Activated naive CD4-positive, alpha-beta T cell treated with Interleukin-2 at 50 U/mL for 16 hours (primary cell): ENCODE measurements around the gene COQ7.
A peak's percentile ranks its signal among the peaks of the same experiment; 100 is the strongest.

Experiments
- DNase-seq: peaks from one replicate; pipeline ENCODE4 v3.0.0-alpha.2; 2020

COQ7 gene

DNA sequence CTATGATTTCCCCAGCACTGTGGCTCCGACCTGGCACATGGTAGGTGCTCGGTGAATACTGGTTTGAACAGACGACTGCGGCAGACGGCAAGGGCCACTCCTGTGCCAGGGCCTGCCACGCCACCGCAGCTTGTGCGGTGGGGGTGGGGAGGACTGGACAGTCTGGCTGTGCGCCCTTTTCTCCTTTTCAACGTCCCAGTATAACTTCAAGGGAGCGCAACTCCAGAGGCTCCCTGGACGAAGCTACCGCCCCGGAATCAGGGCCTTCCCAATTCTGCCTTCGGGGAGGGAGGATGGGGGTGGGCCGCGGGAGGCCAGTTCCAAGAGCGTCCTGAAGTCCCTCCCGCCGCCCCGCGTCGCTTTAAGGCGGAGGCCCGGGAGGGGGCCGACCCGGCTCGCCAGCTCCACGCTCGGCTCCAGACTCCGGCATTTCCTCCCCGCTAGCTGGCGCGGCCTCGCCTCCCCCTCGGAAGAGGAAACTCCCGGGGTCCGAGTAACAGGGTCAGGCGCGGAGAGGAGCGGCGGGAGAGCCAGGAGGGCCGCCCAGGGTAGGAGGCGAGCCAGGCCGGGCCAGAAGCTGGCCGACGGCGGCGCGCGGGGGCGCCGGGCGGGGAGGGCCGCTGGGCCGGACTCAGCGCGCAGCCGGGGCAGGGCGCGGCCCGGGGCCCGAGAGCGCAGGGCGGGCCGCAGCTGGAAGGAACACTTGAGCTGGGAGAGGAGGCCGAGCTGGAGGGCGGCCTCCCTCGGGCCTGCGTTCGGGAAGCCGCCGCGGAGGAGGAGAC is 46.4 kb downstream of the COQ7 start, which contains the start of gene ITPRIPL2:
Gene ITPRIPL2 (plus strand): TSS at position 388 of the 782 bp plus-strand sequence. CDS start 498 bp downstream, outside the sequence.
- DNase-seq, result peak; percentile 21

DNA sequence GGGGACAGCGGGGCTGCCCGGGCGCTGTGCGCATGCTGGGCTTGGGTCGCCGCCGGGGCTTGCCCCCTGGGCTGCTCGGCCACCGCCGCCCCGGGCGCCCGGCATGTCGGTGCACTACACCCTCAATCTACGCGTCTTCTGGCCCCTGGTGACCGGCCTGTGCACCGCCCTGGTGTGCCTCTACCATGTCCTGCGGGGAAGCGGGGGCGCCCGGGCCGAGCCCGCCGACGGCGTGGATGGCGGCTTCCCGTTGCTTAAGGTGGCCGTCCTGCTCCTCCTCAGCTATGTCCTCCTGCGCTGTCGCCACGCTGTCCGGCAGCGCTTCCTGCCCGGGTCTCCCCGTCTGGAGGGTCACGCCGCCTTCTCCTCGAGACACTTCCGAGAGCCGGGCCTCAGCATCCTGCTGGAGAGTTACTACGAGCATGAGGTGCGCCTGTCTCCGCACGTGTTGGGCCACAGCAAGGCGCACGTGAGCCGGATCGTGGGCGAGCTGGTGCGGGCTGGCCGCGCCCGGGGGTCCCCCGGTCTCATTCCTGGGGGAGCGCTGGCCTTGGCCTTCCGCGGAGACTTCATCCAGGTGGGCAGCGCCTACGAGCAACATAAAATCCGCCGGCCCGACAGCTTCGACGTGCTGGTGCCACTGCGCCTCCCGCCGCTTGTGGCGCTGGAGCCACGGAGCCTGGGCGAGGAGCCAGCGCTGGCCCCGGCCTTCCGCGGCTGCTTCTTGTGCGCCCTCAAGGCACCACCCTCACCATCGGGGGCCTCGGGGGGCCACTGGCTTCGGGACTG is 47.1 kb downstream of the COQ7 start:
- DNase-seq, result peak; percentile 26

GRCh38 chr16:19115148-19116021 is 48.0 kb downstream of the COQ7 start:
- DNase-seq, result no peak

DNA sequence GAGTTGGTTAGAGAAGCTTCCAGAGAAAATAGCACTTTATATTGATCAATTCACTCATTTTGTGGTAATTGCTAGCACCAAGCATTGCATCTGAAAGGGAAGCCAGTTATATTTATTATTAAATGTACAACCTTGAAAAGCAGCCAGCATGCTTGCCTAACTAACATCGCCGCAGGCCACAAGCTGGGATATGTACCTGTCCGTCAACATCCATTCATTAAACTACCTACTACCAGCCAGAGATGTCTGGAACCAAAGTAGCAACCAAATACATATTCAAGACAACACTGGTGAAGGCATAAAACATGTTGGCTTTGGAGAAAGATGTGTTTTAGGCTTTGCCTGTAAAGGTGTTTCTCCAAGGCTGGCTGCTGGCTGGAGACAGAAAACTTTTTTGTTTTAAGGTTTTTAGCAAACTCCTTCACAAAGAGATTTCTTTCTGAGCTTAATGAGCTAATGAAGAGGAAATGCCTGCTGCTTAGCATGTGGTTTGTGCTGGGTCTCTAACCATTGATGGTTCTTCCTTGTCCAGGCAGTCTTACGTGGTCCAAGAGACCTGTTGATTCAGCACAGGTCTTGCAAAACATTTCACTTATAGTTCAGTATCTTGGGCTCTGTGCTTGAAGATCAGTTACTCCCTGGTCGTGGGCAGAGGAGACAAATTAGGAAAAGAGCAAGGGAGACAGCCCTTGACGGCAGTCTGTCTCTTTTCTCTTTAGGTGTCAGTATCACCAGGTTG is 49.5 kb downstream of the COQ7 start:
- no peak for DNase-seq

DNA sequence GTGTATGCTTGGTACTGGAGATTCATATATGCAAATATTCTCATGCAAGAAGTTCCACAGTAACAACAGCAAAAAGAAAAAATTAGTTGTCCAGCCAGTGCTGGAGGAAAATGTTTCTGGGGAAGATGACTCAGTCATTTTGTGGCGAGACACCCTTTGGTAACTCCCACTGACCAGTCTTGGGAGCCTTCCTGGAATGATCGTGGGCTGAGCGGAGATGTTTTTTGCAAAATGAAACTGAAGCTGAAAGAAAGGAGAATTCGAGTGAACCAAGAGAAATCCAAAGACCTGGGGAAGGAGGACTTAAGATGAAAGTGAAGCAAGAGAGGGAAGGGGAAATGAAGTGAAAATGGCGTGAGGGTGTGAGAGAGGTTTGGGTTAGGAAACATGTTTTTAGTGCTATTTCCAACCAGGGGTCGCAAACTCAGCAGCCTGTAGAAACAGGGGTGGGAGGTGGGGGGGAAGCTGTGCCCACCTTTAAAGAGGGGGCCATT is 51.6 kb downstream of the COQ7 start:
- DNase-seq, result peak; percentile 50

GRCh38 chr16:19119564-19119963 is 52.1 kb downstream of the COQ7 start:
- DNase-seq, result no peak

DNA sequence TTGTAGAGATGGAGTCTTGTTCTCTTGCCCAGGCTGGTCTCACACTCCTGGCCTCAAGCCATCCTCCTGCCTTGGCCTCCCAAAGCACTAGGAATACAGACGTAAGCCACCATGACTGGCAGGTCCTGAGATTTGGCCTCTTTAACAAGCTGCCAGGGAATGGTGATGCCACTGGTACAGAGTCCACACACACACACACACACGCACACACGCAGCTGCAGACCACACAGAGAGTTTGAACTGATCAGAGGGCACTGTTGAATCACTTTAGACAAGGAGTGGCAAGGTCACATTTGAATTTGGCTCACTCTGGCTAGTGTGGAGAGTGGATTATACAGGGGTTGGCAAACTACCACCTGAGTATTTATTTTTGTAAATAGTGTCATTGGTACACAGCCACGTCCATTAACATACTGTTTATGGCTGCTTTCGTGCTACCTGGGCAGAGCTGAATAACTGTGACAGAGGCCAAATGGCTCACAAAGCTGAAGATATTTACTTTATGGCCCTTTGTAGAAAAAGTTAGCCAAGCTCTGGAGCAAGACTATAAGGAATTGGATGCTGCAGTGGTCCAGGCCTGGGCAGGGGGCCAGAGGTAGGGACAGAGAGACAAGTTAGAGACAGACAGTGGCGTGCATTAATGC is 56.2 kb downstream of the COQ7 start:
- DNase-seq, result no peak

GRCh38 chr16:19126300-19126699 is 58.9 kb downstream of the COQ7 start:
- DNase-seq, result no peak

GRCh38 chr16:19127205-19127604 is 59.8 kb downstream of the COQ7 start:
- DNase-seq, result peak; percentile 7

- DNase-seq, result no peak
Observed at GRCh38 chr16:19127674-19128131, 60.3 kb downstream of the COQ7 start.

- DNase-seq, result no peak
Observed at GRCh38 chr16:19128454-19129200, 61.2 kb downstream of the COQ7 start.
